SKM-1 (cell line): ENCODE results near the gene REST.

Source experiments
- DNase-seq: peaks from one replicate; lab custom pipeline; 2025; ENCODE audit not compliant: unreplicated experiment; lab: John Stamatoyannopoulos, UW

The REST gene

DNA sequence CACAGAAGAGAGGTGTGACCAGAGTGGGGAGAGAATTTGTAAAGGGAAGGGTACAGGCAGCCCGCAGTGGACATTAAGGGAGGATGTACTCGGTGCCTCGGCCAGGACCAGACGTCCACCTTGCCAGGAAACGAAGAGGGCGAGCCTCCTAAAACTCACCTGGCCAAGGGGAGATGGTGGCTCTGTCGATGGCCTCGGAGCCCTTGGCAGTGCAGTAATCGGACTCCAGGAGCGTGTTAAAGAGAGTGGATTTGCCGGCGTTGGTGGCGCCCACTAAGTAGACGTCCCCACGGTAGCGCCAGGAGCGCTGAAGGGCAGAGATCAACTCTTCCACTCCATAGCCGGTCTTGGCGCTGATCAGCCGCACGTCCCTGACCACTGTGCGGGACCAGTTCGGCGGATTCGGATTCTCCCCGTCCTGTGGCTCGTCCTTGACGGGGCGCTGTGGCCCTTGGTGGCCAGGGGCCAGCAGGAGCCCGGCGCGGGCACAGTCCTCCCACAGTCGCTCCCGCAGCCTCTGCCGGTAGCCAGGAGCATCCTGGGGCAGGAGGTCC, 68.7 kb downstream of the REST start:
- DNase-seq, result no peak

DNA sequence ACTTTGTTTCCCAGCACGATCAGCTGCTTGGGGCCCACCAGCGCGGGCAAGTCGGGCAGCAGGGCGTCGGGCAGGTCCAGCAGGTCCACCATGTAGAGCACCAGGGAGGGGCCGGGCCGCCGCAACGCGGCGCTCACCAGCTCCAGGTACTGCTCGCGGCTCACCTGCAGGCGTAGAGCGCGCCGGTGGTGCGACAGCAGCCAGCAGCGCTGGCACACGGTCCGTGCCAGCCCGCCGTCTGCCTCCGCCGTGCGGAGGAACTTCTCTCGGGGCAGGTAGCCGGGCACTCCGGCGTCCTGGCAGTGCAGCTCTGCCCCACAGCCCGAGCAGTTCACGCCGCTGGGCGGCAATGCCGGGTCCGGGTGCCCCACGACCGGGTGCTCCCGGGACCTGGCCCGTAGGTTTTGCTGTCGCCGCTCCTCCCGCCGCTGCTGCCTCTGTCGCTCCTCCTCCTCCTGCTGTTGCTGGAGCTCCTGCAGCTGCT, 69.2 kb downstream of the REST start:
- DNase-seq, result no peak

DNA sequence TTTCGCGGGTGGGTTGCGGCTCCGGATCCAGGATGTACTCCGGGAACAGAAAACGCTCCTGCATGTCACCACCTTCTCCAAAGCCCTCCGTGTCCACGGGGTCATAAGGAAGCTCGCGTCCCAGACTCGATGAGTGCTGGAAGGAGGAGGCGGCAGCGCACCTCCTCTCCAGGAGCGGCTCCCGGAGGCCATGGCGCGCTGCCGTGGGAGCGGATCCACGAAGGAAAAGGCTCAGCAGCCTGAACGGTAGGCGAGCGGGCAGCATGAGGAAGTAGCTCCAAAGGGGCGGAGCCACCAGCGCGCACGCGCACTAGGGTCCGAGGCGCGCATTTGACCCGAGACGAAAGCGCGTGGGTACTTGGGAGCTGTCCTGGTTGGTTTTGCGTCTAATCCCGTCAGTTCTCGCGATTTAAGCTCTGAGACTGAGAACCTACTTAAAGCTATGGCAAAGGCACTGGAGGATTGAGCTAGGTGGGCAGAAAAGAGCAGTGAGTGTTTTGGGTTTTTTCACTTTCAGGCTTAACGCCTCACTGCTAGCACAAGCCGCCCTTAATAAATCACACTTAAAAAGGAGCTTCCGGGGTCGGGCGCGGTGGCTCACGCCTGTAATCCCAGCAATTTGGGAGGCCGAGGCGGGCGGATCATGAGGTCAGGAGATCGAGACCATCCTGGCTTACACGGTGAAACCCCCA, 69.8 kb downstream of the REST start, which contains the start of gene NOA1:
TSS of gene NOA1 (minus strand) at position 286 of the 692 bp plus-strand sequence. CDS start at position 265, 21 bp downstream.
- peak; percentile 91 for DNase-seq

DNA sequence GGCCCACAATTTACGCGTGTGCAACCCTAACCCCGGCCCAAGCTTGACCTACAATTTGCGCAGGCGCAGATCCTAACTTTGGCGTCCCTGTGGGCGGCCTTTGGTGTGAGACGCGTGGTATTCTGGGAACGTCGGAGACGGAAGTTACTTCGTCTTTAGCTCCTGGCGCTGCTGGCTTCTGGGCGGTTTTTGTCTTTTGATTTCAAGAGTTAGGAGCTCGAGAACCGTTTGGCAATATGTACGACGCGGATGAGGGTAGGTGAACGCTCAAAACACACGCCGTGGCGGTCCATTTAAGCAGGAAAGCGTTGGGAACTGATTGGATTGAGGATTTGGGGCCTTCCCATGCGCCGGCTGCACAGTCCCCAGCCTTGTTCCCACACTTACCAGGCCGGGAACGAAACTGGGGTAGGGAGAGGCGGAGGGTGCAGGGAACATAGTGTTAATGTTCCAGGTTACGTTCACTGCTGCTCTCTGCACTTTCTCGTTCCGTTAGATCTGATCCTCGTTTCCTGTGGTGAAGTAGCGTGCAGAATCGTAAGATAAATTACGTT, 71.1 kb downstream of the REST start, which contains the start of gene POLR2B:
TSS of gene POLR2B (plus strand) at position 147 of the 554 bp plus-strand sequence. CDS start at position 237, 90 bp downstream.
- peak; percentile 92 for DNase-seq

DNA sequence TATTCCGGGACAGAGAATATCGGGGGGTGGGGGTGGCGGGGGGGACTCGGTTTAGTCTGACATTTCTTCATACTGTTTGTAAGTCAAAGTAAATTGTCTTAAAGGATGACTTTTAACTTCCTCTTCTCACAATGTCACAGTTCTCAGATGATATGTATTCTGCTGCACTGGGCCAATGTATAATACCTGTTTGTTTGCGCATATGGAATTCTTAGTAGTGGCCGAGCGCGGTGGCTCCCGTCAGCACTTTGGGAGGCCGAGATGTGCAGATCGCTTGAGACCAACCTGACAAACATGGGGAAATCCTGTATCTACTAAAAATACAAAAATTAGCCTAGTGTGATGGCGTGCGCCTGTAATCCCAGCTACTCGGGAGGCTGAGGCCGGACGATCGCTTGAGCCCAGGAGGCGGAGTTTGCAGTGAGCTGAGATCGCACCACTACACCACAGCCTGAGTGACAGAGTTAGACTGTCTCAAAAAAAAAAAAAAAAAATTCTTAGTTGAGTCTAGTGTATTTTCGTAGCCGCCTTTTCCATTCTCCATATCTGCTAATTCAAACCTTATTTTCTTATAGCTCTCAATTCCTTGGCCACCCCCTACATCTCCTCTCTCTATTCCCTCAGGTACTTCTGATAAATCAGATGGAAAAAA, 71.8 kb downstream of the REST start:
- no peak for DNase-seq

DNA sequence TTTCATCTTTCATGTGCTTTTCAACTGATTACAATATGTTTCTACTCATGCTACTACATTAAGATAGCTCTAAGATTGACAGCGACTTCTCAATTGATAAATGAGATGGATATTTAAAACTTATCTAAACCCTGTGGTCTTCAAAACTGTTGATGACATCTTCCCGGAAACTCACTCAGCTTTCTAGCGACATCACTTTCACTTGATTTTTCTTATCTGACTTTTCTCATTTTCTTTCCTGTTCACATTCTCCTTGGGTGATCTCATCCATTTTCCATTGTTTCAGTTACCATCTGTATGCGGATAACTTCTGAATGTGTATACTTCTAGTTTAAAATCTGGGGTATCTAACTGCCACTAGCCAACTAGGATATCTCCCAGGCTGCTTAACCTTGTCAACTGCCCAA, 74.1 kb downstream of the REST start:
- no peak for DNase-seq

DNA sequence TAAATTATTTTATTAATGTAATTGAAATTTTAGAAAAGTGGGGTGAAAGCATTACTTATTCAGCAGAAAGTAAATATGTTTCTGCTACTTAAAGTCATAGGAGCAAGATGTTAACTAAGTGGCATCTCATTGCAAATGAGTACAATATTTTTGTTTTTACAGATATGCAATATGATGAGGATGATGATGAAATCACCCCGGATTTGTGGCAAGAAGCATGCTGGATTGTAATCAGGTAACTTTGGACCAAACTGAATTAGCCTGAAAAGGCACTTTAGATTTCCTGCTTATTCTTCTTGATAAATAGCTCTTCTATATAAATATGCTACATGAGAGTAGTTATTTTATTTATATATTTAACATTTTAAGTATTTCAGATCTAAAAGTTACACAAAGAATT, 78.5 kb downstream of the REST start:
- DNase-seq, result no peak

DNA sequence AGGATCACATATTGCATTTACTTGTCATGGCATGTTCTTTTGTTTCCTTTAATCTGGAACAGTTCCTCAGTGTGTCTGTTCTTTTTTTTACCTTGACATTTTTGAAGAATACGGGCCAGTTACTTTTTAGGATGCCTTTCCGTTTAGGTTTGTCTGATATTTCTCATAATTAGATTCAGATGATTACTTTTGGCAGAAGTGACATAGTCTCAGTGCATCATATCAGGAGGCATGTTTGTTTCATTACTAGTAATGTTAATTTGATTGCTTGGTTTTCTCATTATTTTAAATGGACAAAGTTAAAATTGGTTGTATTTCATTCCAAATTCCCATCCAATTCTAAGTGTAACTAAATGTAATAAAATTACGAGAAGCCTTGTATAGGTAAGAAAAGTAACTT, 79.3 kb downstream of the REST start:
- no peak for DNase-seq

DNA sequence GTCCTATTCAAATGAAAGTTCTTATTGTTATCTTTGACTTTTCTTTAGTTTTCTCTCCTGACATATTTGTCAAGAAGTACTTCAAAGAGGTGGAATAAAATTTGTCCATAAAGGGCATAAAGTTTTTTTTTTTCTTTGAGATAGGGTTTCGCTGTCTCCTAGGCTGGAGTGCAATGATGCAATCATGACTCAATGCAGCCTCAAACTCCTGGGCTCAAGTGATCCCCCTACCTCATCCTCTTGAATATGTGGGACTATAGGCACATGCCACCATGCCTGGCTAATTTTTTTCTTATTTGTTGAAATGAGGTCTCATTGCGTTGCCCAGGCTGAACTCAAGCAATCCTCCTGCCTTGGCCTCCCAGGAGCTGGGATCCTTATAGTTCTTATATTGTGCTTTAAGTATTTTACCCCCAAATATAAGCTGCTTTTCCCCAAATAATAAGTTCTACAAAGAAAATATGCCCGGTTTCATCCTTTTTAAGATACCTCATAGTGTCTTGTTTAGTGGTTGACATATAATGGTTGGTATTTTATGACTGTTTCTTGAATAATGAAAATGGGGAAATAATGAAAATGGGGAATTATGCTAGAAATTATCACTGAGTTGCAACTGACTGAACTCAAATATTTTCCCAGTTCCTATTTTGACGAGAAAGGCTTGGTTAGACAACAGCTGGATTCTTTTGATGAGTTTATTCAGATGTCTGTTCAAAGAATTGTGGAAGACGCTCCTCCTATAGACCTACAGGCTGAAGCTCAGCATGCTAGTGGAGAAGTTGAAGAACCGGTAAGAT, 82.6 kb downstream of the REST start:
- DNase-seq, result no peak

DNA sequence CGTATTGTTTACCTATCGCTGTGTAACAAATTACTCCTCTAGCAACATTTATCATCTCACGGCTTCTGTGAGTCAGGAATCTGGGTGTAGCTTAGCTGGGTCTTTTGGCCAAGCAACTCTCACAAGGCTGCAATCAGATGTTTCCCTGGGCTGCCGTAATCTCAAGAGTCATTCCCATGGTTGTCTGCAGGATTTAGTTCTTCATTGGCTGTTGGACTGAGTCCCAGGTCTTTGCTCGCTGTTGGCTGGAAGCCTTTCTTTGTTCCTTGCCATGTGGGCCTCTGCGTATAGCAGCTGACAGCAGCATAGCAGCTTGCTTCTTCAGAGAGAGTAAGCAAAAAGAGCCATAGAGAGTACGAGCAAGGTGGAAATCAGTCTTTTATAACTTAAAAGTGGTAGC, 87.8 kb downstream of the REST start:
- no peak for DNase-seq

DNA sequence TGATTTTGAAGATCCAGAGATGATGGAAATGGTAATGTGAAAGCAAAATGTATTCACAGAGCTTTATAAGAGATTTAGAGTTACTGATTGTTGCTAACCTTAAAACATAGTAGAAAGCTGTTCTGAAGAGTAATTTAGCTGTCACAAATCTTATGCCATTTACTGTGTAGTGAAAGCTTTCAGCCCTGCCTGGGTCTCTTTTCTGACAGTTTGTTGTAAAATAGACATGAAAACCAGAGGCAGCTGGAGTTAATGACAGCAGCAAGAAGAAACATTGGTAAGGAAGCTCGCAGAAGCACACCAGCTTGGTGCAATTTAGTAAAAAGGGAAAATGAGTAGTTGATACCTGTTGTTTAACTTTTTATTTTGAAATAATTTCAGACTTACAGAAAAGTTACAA, 92.1 kb downstream of the REST start:
- no peak for DNase-seq

DNA sequence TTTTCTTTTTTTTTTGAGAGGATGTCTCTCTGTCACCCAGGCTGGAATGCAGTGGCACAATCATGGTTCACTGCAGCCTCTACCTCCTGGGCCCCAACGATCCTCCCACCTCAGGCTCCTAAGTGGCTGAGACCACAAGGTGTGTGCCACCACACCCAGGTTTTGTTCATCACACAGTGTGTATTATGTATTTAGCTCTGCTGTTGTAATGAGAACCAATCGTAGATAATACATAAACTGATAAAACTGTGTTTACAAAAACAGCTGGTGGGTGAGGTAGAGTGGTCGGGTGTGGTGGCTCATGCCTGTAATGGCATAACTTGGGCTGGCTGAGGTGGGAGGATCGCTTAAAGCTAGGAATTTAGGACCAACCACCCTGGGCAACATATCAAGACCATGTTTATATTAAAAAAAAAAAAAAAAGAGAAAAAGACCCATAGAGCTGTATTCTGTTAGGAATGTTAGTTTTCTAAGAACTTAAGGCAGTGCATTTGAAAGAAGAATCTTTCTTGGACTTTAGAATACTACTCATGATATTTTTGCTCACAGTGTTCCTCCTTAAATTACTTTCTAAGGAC, 105.9 kb downstream of the REST start:
- no peak for DNase-seq
